CD4-positive, alpha-beta memory T cell (primary cell): Measurements from ENCODE around the gene GPR161. TPM values are rescaled to one million over a fixed set of nuclear protein-coding genes. Genes with fewer than 3 reads are reported as not detected.

Experiments used
- CTCF ChIA-PET: fragments of 350-600 bp; sonication (Branson Sonifier 250); formaldehyde crosslinking; loops from one replicate; lab custom pipeline; 2021; ENCODE audit warnings: inconsistent platforms; ENCODE audit not compliant: partially characterized antibody; lab: Charles Lee
- POLR2A ChIA-PET: fragments of 350-600 bp; sonication (Branson Sonifier 250); formaldehyde crosslinking; loops from one replicate; lab custom pipeline; 2021; ENCODE audit not compliant: partially characterized antibody; lab: Charles Lee
- DNase-seq, 5 donors: peaks; one replicate each; pipeline versions ENCODE4 v3.0.0 to v3.0.0-alpha.2; 2020 to 2022; ENCODE audit warnings: mixed read lengths in 1 of 5
- H3K27ac ChIP-seq: one replicate; pipeline ENCODE4 v1.7.0; 2013; ENCODE audit warnings: low read depth, low read length
- H3K27me3 ChIP-seq: 2 replicates; pipeline ENCODE4 v1.7.0; 2013; ENCODE audit warnings: mild to moderate bottlenecking, low read length, moderate library complexity; ENCODE audit not compliant: insufficient read depth
- H3K36me3 ChIP-seq: 2 replicates; pipeline ENCODE4 v1.7.0; 2013; ENCODE audit warnings: mild to moderate bottlenecking, low read length, moderate library complexity; ENCODE audit not compliant: insufficient read depth
- H3K4me1 ChIP-seq: 2 replicates; pipeline ENCODE4 v1.7.0; 2013; ENCODE audit warnings: mild to moderate bottlenecking, low read length, moderate library complexity; ENCODE audit not compliant: insufficient read depth
- H3K4me3 ChIP-seq, 2 donors: one replicate each; pipeline ENCODE4 v1.7.0; 2013; ENCODE audit warnings: low read length in 2 of 2, mild to moderate bottlenecking in 1 of 2
- H3K9me3 ChIP-seq, 2 donors: one replicate each; pipeline ENCODE4 v1.7.0; 2013; ENCODE audit warnings: low read length in 2 of 2, control low read depth in 1 of 2; ENCODE audit not compliant: control insufficient read depth in 1 of 2
- H3K27ac Mint-ChIP-seq, 7 donors: one replicate each; pipeline ENCODE4 v1.8.0; 2020 to 2021; ENCODE audit warnings: mixed read lengths in 7 of 7, mild to moderate bottlenecking in 6 of 7, inconsistent platforms in 3 of 7, moderate library complexity in 3 of 7
- H3K27me3 Mint-ChIP-seq, 2 donors: one replicate each; pipeline ENCODE4 v1.8.0; 2020 to 2021; ENCODE audit warnings: mixed read lengths in 2 of 2
- H3K36me3 Mint-ChIP-seq, 2 donors: one replicate each; pipeline ENCODE4 v1.8.0; 2020 to 2021; ENCODE audit warnings: mixed read lengths in 2 of 2, inconsistent platforms in 1 of 2, mild to moderate bottlenecking in 1 of 2
- H3K4me1 Mint-ChIP-seq, 4 donors: one replicate each; pipeline ENCODE4 v1.8.0; 2020 to 2021; ENCODE audit warnings: mixed read lengths in 4 of 4, mild to moderate bottlenecking in 1 of 4
- H3K4me3 Mint-ChIP-seq, 8 donors: one replicate each; pipeline ENCODE4 v1.8.0; 2020 to 2021; ENCODE audit warnings: mixed read lengths in 8 of 8, mild to moderate bottlenecking in 7 of 8, moderate library complexity in 6 of 8, inconsistent platforms in 3 of 8
- H3K9me3 Mint-ChIP-seq, 8 donors: one replicate each; pipeline ENCODE4 v1.8.0; 2020 to 2021; ENCODE audit warnings: mixed read lengths in 8 of 8, mild to moderate bottlenecking in 5 of 8, inconsistent platforms in 3 of 8, moderate library complexity in 1 of 8
- intact Hi-C: fragments of 100-400 bp; cut with micrococcal nuclease; formaldehyde crosslinking; loops from one replicate; pipeline ENCODE4 v1.15.1; 2023
- polyA plus RNA-seq, 2 donors: library from polyadenylated mRNA; unstranded; fragments of 300-500 nt; fragmentation: Illumina TruSeq; gene quantifications; one replicate each; pipeline ENCODE4 v1.2.3, GENCODE V29; 2021
- total RNA-seq, 2 experiments: library from RNA; stranded (reverse); gene quantifications; one replicate each; pipeline ENCODE4 v1.2.3, GENCODE V29; 2021

Gene GPR161
- total and polyA plus RNA-seq, 4 experiments from 2014 or later: 0.09 to 0.12 (median 0.10) TPM; not detected in 1

DNA sequence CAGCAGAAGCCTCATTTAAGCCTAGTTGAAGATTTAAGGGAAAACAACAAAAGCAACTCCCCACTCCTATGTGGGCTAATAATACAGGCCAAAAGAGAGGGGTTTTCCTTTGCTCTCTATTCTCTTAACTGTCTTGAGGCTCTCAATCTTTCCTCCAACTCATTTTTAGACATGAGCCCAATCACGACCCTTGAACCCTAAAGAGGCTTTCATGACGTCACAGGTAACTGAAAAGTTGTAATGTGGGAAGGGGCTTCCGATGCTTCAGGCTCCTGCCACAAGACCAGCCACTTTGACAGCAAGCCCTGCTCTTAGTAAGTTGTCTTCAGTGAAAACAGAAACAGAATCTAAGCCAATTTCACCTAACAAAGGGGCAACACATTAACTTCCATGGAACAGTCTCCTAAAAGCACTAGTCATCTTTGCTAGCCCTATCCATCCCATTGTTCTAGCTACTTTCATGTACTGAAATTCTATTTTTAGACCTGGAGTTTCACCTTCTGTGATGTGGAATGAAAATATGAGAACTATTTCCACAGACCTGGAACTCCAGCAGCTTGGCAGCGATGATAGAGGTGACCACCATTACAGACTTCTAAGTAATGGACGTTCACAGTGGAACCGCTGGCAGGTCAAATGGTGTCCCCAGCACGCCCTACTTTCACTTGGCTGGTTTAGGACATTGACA, 36.3 kb downstream of the GPR161 start:
- no peak overlapping the region for H3K27ac ChIP-seq
- no peak overlapping the region for H3K4me3 Mint-ChIP-seq
- peaks cover 2 to 8% of the 10 kb centered on the region in 2 donors for H3K27me3 Mint-ChIP-seq
- H3K36me3 ChIP-seq: no peaks in the 10 kb centered on the region
- ChIA-PET POLR2A (no interaction called here), CTCF (no interaction called here)
- no peaks in the 10 kb centered on the region for H3K9me3 ChIP-seq
- peaks cover 0 to 5% (median 0%) of the 10 kb centered on the region in 4 donors for H3K4me1 Mint-ChIP-seq
- no peak for DNase-seq
- H3K36me3 Mint-ChIP-seq: no peaks in the 10 kb centered on the region
- intact Hi-C loops: no loop called here
- no peaks in the 10 kb centered on the region for H3K4me1 ChIP-seq
- no peak overlapping the region for H3K4me3 ChIP-seq
- H3K27me3 ChIP-seq: no peaks in the 10 kb centered on the region
- no peaks in the 10 kb centered on the region for H3K9me3 Mint-ChIP-seq
- H3K27ac Mint-ChIP-seq: peak overlapping the region in 1 of 7 donors; percentile 58

DNA sequence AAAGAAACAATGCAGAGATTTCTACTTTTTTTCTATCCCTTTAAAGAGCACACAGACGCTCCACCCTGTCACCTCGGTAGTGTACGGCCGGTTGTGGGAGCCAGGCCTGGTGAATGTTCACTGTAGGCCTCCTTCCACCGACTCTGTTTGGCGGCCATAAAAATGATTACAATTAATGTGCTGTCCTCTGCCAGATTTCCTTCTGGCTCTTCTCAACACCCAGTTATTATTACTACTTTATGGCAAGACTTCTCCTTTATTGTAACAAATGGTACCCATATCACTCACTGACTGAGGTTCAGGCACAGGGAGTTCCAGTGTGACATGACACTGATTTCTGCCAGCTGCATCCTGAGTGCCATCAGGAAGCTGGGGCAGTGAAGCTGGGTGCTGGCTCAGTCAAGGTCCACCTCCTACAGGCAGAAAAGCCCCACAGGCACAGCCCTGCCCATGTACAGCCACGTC, 37.4 kb downstream of the GPR161 start:
- H3K4me3 ChIP-seq: no peak overlapping the region
- no peak overlapping the region for H3K4me3 Mint-ChIP-seq
- POLR2A ChIA-PET: no interaction called here
- no peak overlapping the region for H3K27ac Mint-ChIP-seq
- H3K9me3 ChIP-seq: no peaks in the 10 kb centered on the region
- peaks cover 0 to 5% (median 0%) of the 10 kb centered on the region in 4 donors for H3K4me1 Mint-ChIP-seq
- no peak for DNase-seq
- H3K36me3 Mint-ChIP-seq: no peaks in the 10 kb centered on the region
- H3K27ac ChIP-seq: no peak overlapping the region
- H3K4me1 ChIP-seq: no peaks in the 10 kb centered on the region
- CTCF ChIA-PET: interaction anchor here (1.0 to 1.5 kb wide), 2 partner anchors 17 to 30 kb away, joined by 3 to 6 read pairs; no protein-coding TSS in a partner anchor
- intact Hi-C loops: no loop called here
- peaks cover 2 to 7% of the 10 kb centered on the region in 2 donors for H3K27me3 Mint-ChIP-seq
- H3K9me3 Mint-ChIP-seq: no peaks in the 10 kb centered on the region
- no peaks in the 10 kb centered on the region for H3K27me3 ChIP-seq
- no peaks in the 10 kb centered on the region for H3K36me3 ChIP-seq

DNA sequence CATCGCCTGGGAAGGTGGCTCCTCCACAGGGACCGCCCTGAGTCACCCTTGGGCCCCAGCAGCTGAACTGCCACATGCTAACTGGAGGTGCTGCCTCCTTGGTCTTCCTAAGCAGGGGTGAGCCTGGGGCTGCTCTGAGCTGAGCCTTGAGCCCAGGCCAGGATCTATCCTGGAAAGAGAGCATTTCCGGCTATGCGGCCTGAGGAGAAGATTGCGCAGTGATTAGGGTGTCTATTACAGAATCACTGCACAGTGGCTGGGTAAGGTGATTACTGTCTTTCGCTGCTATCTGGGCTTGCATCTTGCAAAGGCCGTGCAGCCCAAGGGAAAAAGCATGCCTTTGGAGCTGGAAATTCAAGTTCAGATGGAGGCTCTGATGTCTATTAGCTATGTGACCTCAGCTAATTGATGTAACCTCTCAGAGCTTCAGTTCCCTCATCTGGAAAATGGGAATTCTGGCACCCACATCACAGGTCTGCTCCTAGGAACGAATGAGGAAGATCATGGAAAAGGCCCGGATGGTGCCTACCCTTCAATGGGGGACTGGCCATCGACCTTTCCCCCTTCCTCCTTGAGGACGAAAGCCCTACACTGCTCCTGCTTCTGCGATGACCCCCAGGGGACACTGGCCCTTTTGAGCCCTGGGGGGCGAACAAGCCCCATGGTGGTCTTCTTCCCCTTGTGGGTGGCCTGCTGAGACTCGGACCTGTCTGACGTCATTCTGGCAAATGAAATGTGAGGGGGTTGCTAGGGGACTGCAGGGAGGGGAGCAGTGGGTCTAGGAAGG, 38.0 kb downstream of the GPR161 start:
- Mint-ChIP-seq H3K4me1 (peaks cover 0 to 5% (median 0%) of the 10 kb centered on the region in 4 donors), H3K4me3 (no peak overlapping the region), H3K27ac (no peak overlapping the region), H3K36me3 (no peaks in the 10 kb centered on the region), H3K9me3 (no peaks in the 10 kb centered on the region), H3K27me3 (peaks cover 2 to 5% of the 10 kb centered on the region in 2 donors)
- Histone ChIP-seq H3K27ac (no peak overlapping the region), H3K9me3 (no peaks in the 10 kb centered on the region), H3K4me1 (no peaks in the 10 kb centered on the region), H3K4me3 (no peak overlapping the region), H3K36me3 (no peaks in the 10 kb centered on the region), H3K27me3 (no peaks in the 10 kb centered on the region)
- intact Hi-C loops: no loop called here
- CTCF ChIA-PET: interaction anchor here (1.0 to 1.5 kb wide), 2 partner anchors 16 to 30 kb away, joined by 3 to 6 read pairs; no protein-coding TSS in a partner anchor
- POLR2A ChIA-PET: no interaction called here
- DNase-seq: no peak

DNA sequence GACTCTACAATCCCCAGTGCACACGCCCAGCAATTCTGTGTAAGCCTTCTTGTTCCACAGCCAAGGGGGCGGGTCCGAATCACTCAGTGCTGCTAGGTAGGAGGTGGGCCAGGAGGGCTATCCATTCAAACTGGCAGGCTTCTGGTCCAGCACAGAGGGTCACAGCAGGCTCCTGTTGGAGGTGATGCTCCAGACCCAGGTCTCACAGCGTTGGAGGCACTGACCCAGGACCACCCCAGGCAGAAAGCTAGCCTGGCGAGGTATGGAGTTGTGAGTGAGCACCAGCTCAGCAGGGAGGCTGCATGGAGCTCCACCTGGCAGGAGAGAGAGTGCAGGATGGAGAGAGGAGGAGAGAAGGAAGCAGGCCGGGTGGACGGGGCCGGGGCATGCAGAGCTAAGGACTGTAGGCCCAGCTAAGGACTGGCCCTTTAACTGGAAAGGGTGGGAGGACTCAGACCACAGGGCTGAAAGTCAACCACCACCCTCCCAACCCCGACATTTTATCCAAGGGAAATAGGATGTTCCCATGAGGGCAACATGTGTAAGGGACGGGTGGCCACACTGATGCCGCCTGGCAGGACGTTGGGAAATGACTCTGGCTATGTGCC, 38.7 kb downstream of the GPR161 start:
- intact Hi-C loops: no loop called here
- Histone ChIP-seq H3K9me3 (no peaks in the 10 kb centered on the region), H3K4me3 (no peak overlapping the region), H3K4me1 (no peaks in the 10 kb centered on the region), H3K27me3 (no peaks in the 10 kb centered on the region), H3K36me3 (no peaks in the 10 kb centered on the region), H3K27ac (no peak overlapping the region)
- no peaks in the 10 kb centered on the region for H3K36me3 Mint-ChIP-seq
- H3K9me3 Mint-ChIP-seq: no peaks in the 10 kb centered on the region
- H3K4me3 Mint-ChIP-seq: no peak overlapping the region
- ChIA-PET CTCF (interaction anchor here (0.8 to 1.5 kb wide), 2 partner anchors 13 to 16 kb away, joined by 3 to 6 read pairs; no protein-coding TSS in a partner anchor), POLR2A (no interaction called here)
- DNase-seq: no peak
- peaks cover 0 to 5% (median 0%) of the 10 kb centered on the region in 4 donors for H3K4me1 Mint-ChIP-seq
- peaks cover 2% of the 10 kb centered on the region in 2 donors for H3K27me3 Mint-ChIP-seq
- H3K27ac Mint-ChIP-seq: no peak overlapping the region

DNA sequence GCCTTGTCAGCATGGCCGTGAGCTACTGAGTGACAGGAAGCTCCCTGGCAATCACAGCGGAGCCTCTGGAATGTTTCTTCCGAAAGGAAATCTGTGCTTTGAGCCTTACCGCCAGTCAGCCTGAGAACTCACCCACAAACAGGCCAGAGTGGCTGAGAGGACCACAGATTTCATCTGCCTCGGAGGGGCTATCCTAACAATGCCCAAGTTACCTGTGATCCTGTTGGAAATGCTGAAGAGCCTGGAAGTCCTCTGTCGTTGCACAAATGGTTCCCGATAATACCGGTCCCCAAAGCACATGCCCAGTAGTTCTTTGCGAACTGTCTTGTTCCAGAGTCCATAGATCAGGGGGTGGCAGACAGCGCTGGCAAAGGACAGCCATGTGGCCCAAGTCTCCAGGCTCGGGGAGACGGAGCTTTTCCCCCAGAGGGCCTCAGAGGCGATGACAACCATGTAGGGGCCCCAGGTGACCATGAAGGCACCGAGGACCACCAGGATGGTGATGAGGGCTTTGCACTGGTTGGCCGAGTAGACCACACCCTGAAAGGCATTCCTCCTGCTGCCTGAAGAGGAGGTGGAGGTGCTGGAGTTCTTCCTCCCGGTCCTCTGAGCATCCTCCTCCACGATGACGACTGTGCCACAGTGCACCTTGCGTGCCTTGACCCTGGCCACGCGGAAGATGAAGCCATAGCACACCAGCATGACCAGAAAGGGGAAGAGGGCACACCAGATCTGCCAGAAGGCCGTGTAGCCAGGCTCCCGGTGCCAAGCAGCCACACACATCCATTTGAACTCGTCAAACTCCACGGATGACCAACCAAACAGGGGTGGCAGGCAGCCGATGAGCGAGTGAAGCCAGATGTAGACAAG, 40.2 kb downstream of the GPR161 start:
- Histone ChIP-seq H3K4me3 (no peak overlapping the region), H3K27ac (no peak overlapping the region), H3K36me3 (no peaks in the 10 kb centered on the region), H3K27me3 (no peaks in the 10 kb centered on the region), H3K4me1 (no peaks in the 10 kb centered on the region), H3K9me3 (no peaks in the 10 kb centered on the region)
- H3K27ac Mint-ChIP-seq: no peak overlapping the region
- H3K9me3 Mint-ChIP-seq: no peaks in the 10 kb centered on the region
- no peak overlapping the region for H3K4me3 Mint-ChIP-seq
- peaks cover 0 to 5% (median 0%) of the 10 kb centered on the region in 4 donors for H3K4me1 Mint-ChIP-seq
- ChIA-PET POLR2A (no interaction called here), CTCF (interaction anchor here (6.8 kb wide), 1 partner anchor 13 kb away, joined by 62 read pairs; no protein-coding TSS in a partner anchor)
- H3K36me3 Mint-ChIP-seq: no peaks in the 10 kb centered on the region
- peaks cover 0 to 2% of the 10 kb centered on the region in 2 donors for H3K27me3 Mint-ChIP-seq
- no peak for DNase-seq
- intact Hi-C loops: no loop called here

DNA sequence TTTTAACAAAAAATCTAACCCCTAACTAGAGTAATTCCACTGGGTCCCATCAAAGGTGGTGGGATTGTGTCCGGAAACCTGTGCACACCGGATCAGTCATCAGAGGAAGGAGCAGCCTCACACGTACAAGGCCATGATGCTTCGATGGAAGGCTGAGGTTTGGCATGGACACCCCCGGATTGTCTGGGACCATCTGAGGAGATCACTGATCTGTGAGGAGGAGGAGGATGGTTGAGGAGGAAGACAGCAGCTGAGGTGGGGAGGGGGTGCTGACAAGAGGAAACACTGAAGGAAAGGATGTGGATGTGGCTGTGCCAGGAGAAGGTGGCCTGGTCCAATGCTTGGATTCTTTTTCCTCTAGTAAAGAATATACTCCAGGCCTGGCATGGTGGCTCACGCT, 41.3 kb downstream of the GPR161 start:
- no peak overlapping the region for H3K27ac ChIP-seq
- DNase-seq: no peak
- Mint-ChIP-seq H3K27ac (no peak overlapping the region), H3K4me1 (peaks cover 0 to 5% (median 0%) of the 10 kb centered on the region in 4 donors), H3K9me3 (no peaks in the 10 kb centered on the region), H3K27me3 (peaks cover 0 to 2% of the 10 kb centered on the region in 2 donors), H3K4me3 (no peak overlapping the region), H3K36me3 (no peaks in the 10 kb centered on the region)
- intact Hi-C loops: no loop called here
- H3K27me3 ChIP-seq: no peaks in the 10 kb centered on the region
- H3K4me3 ChIP-seq: no peak overlapping the region
- no peaks in the 10 kb centered on the region for H3K4me1 ChIP-seq
- no peaks in the 10 kb centered on the region for H3K9me3 ChIP-seq
- CTCF ChIA-PET: interaction anchor here (6.8 kb wide), 1 partner anchor 12 kb away, joined by 62 read pairs; no protein-coding TSS in a partner anchor
- H3K36me3 ChIP-seq: no peaks in the 10 kb centered on the region
- POLR2A ChIA-PET: no interaction called here
